ENCODE data around the gene TRPC6.
A peak's percentile ranks its signal among the peaks of the same experiment; 100 is the strongest.
"Not testable (repeated sequence)": the region's sequence is repeated elsewhere in the genome, so short reads cannot be mapped to it uniquely, and the experiment has no call there.

TRPC6 gene

DNA sequence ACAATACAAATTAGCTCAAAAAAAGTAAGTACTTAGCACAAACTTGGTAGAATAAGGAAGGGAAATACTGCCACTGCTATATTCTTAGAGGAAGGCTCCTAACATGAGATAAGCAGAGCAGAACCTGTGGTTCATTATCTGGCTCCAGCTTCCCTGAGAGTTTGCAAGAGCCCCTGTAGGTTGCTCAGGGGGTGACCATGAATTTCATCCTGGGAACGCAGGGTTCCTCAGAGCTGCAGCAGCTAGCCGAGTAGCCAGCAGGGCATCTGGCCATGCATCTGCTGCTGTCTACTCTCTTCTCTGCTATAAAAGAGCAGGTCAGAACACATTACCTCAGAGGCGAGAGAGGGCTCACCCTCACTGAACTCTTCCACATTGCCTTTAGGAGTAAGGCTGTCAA lies 67.3 kb downstream of the TRPC6 start:
- no peak for DNase-seq

DNA sequence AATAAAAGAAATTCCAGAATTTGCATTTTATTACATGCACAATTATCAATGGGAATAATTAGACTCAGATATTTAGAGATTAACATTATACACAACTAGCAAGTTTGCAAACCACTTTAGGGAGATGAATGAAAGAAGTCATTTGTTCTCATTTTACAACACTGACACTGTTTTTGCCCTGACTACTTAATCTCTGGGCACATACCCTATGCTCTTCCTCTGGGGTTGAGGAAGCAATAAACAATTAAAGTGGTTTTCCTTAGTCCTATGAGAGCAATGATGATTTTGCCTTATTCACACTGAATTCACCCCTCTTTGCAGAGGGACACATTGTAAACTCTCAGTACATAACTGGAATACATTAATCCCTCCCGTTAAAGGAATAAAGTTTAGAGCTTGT lies 72.7 kb downstream of the TRPC6 start:
- no peak for DNase-seq

DNA sequence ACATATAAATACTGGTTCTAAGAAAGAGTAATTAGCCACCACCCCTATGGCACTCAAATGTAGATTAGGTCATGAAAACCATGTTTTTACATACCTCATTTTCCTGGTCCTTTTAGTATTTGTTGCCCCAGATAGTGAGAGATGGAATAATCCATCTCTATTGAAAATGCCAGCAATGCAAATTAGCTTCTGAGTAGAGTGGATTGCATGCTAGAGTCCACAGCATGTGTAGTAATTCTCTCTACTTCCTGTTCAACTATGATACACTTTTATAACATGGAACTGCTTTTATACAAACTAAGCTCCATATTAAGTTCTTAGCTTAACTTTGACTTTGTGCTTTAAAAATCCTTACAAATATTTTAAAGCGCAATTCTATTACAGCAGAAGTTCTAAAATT lies 73.2 kb downstream of the TRPC6 start:
- no peak for DNase-seq

DNA sequence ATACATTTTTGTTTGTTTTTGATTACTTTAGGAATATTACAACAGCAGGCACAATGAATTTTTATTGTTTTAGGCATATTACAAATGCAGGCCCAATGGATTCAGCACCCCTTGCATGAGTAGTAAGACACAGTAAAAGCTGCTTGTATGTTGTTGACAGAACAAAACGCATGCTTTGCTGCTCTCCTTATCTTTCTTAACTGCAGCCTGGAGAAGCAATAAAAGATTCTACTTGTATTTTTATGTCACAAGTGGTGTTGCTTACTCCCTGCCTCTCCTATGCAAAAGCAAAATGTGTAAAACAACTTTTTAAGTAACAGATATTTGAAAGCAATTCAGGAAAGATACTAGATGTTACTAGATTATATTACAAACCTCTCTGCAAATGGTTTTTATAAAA lies 73.9 kb downstream of the TRPC6 start:
- DNase-seq: no peak

DNA sequence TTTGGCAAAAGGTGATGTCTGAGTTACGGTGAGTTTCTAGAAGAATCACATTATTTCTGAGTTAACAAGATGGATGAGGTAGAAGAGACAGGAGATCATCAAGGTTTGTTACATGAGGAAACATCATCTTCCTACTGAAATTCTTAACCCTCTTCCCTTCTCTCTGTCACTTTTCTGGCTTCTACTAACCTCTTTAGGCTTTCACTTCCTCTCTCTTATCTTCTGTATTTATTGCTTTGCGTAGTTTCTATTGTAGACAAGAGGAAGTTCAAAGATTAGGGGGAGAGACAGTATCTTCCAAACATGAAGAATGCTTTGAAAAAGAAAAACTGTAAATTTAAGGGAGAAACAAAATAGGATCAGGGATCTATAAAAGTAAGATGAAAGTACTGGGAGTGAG lies 75.4 kb downstream of the TRPC6 start:
- DNase-seq: no peak

DNA sequence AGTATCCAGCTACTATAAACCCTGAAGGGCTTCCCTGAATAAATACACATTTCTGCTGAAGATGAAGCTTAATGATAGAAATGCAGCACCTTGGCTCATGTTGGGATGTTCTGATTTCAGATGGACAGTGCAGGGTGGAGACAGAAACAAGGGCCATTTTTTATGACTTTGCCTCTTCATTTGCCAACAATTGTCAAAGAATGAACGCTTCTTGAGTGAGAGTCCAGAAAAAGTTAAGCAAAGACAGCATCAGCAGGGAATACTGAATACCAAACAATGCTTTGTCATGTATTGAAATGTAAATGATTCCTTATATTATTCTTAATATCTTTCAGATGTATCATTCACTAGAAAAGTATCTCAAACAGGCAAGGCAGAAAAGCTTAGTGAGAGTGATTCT lies 84.9 kb downstream of the TRPC6 start:
- no peak for DNase-seq

DNA sequence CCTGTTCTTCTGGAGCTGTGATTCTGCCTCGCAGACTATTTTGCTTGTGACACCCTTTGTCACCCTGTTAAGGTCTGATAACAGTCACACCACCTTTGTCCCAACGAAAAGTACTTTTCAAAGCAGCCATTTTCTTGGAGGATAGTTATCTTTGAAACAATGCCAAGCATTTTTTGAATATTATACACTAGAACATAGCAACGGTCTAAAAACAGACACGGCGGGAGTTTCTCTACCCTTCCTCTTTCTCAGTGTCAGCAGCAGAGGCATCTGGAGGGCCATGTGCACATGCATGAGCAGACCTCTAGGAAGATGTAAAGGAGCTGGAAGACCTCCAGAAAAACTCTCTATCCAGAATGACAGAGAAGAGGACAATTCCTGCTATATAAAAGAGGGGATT lies 86.5 kb downstream of the TRPC6 start:
- DNase-seq: no peak

DNA sequence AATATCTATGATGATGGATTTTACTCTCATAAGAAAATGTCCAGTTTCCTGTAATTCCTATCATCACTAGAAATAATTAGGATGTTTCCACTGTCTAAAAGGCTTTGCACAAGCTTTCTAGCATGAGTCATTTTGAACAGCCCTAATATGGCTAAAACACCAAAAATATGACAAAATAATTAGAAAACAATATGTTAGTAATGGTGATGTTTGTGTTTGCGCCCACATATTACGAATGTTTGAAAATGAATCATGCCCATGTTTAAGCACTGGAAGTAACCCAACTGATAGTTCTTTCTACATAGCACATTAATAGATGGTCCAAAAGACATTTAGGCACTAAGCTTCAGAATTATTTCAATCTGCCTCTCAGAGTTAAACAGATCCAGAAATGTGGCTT lies 96.0 kb downstream of the TRPC6 start:
- DNase-seq: peak; percentile 77

DNA sequence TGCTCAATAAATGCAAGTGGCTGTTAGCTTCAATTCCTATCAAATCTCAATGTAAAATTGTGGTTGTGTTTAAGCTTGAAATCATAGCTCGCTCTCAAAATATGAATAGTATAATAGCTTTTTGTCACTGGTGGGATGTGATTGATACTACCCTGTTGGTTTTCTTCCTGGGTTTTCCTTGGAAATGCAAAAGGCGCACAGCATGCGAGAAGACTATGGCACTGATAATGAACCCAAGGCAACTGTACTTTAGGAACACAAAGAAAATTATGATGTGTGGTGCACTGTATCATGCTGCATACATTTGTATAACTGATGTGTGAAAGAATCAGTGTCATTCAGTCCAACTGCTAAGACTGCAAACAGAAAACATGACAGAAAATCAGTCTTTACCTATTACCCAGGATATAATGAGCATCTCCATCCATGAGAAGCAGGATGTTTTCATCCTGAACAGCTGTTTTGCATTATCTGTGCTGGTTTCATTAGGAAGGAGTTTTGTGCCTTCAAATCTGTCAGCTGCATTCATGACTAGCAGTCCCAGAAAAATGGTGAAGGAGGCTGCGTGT lies 101.2 kb downstream of the TRPC6 start:
- DNase-seq: no peak

DNA sequence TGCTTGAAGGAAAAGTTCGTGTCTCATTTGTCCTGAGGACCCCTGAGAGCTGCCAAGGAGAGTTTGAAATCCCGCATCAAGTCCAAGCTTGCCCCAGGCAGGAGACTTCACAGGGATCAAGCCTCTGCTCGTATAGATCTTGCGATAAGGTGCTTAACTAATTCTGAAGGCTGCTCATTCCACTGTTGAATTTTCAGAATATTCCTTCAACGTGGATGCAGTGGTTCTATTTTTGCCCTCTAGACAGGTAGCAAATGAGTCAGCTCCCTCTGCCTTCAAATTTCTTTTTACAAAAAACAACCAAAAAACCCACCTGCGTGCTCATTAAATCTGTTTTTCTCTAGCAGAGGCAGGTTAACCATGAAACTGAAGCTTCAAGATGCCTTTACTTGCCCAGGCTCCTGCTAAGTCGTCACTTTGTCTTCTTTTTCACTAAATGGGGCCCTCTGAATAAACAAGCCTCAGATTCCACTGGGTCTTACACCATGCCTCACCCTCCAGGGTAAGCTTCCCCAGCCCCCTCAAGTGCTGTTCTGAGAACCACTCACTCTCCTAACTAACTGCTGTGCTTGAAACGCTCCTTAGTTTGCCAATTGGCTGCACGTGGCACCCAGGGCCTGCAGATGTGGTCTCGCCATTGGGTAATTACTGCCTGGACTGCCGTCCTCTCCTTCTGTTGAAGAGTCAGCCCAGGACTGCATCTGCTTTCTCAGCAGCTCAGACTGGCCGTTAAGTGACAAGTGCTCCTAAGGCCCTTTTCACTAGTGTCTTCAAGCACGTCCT lies 105.0 kb downstream of the TRPC6 start:
- DNase-seq: no peak

DNA sequence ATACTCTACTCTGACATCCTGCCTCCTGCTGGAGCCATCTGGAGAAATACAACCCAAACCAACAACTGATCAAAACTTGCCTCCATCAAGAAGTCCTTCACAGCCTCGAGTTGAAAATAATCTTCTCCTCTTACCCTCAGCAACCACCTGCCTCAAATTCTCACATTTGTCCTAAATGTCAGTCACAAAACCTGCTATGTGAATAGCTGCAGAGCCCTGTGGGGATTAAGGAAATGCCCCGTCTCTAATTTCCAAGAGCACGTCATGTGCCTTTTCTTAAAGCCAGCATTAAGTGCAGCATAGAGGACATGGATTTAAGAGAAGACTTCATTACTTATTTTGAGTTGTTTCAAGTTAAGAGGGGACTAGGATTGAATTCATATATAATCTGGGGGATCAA lies 105.9 kb downstream of the TRPC6 start:
- no peak for DNase-seq

DNA sequence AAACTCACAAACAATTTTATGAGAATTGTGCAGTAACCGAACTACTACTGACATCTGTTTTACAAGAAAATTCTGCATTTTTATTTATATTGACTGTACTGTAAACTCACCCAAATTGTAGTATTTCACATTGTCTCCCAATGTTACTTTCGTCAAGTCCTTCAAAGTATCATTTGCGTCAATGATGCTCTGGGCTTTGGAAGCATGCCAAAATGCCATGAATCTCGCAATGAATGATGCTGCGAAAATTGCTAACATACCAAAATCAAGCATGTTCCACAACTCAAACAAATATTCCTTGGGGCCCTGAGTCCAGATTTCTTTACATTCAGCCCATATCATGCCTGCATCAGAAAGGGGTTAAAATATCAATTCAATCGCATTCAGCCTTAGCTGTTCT lies 107.6 kb downstream of the TRPC6 start:
- no peak for DNase-seq

DNA sequence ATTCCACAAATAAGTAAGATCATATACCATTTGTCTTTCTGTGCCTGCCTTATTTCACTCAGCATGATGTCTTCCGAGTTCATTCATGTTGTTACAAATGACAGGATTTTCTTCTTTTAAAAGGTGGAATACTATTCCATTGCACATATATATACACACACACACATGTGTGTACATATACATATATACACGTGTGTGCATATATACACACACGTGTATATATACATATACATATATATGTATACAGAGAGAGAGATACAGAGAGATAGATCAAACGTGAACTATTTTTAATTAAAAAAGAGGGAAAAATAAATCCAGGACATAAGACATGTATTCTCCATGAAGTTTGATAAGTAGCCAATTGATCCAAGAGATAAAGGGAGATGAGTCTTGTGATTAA lies 108.1 kb downstream of the TRPC6 start:
- no peak for DNase-seq

DNA sequence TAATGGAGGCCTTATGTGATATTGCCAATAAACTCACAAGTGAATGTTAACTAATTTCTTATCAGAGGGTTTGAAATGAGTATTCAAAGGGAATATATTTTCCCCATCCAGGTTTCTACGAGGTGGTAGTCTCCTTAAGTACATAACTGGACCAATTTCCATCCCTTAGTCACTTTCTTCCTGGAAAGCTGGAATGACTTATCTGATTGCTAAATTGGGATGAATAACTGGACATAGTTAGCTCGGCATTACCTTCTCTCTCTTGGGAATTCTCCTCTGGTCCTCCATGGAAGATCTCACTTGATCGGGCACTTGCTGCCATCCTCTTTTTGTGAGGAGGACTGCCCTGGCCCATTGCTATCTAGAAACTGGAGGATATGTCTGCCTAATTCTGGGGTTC lies 109.1 kb downstream of the TRPC6 start:
- DNase-seq: no peak

DNA sequence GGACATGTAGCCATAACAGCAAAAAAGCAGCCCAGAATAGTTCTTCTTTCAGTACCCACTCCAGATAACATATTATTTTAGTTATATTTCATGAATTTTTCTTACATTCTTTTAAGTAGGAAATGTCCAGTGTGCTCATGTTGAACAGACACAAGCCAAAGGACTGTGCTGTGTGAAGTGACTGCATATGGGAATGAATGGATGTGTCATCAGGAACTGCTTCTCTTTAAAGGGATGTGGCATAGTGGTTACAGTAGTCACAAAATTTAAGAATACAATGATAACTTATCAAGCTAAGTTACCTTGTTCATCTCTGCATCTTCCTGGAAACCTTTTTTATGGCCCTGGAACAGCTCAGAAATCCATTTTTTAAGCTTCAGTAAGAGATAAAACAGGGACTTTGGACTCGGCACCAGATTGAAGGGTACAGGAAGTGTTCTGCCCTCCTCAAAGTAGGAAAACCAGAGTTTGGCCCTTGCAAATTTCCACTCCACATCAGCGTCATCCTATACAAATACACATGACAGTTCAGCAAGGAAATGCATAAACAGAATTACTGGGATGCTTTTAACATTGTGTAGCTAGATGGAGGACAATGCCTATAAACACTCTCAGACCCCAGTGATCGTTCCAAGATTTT lies 112.8 kb downstream of the TRPC6 start:
- peak; percentile 42 for DNase-seq

DNA sequence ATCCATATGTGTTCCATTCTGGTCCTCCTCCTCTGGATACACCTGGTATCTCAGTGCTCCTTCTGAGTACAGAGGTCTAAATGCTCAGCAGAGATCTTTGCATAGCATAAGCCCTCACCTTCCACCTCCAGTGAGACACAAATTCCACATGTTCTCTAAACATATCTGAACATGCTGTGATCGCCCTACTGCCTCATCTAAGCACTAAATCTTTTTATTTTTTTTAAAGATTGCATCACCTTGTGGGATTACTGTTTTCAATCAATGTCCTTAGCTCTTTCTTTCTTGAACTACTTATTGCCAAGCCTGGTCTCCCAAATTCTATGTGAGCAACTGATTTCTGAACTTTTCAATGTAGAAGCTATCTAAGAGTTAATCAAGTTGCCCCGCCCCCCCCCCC lies 113.4 kb downstream of the TRPC6 start:
- DNase-seq: no peak

DNA sequence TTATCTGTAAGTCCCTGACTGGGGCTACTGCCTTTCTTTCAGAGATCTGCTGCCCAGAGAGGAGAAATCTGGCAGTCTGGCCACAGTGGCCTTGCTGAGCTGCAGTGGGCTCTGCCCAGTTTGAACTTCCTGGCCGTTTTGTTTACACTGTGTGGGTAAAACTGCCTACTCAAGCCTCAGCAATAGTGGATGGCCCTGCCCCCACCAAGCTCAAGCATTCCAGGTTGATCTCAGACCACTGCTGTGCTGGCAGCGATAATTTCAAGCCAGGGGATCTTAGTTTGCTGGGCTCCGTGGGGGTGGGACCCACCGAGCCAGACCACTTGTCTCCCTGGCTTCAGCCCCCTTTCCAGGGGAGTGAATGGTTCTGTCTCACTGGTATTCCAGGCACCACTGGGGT lies 117.5 kb downstream of the TRPC6 start:
- no peak for DNase-seq

DNA sequence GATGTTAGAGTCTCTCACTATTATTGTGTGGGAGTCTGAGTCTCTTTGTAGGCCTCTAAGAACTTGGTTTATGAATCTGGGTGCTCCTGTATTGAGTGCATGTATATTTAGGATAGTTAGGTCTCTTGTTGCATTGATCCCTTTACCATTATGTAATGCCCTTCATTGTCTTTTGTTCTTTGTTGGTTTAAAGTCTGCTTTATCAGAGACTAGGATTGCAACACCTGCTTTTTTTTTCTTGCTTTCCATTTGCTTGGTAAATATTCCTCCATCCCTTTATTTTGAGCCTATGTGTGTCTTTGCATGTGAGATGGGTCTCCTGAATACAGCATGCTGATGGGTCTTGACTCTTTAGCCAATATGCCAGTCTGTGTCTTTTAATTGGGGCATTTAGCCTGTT lies 119.4 kb downstream of the TRPC6 start:
- DNase-seq: not testable (repeated sequence)

DNA sequence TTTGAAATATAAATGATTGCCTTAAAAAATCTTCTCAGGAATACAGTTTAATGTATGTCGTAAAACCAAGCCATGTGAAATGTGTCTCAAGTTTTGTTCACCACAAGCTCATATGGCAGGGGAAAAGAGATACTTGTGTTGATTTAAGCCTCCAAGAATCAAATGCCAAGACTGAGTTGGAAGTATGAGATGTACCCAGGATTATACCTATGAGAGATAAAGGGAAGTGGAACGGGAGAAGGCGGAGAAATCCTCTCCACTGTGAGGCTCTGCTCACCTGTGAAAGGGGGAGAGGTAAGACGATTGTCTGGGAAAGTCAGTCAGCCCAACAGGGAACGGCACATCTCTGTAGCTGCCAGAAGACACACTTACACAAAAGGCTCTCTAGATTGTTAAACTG lies 124.8 kb downstream of the TRPC6 start:
- no peak for DNase-seq

DNA sequence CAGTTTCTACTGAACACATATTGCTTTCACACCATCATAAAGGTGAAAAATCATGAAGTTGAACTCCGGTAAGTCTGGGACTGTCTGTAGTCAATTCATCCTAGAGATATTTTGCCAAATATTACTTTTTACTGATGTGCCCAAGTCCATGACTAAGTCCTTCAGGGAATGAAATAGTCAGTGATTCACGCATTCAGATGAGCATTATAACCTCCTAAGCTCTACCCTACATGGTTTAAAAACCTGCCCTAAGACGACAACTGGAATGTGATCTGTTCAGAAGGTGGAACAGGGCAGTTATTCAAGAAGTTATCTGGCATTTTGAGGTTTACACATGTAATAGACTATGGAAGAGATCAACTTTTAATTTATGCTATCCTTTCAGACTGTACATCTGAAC lies 125.6 kb downstream of the TRPC6 start:
- DNase-seq: peak; percentile 58

DNA sequence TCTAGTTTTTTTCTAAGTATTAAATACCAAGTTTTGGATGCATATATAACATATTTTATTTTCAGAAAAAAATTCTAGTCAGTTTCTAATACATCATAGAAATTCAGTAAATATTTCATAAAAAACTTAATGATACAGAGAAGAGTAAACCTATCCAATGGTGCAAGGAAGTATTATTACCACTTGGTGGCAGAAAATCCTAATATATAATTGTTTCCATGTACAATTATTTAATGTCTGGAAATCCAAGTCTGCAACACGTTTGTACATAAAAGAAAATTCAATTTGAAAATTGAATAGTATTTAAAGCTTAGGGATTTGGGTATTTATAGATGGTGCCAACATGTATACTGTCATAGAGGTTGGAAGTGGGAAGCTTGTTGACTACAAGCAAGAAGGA lies 127.0 kb downstream of the TRPC6 start:
- no peak for DNase-seq

DNA sequence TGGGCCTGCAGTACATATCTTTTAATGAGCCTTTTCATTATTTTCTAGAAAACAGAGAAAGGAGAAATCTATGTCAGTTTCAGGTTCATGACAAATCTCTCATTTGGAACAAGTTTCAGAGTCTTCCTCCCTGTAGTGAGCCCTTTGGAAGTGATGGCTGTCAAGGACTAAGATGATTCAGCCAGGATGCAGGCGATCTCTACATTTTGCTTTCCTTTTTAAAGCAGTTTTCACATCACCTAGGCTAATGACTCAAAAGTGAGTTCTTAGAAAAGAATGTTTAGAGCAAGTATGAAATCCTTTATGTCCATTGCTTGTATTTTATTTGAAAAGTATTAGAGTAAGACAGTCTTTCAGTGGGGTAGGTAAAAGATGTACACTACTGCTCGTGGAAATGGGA lies 130.1 kb downstream of the TRPC6 start:
- DNase-seq: peak; percentile 59

DNA sequence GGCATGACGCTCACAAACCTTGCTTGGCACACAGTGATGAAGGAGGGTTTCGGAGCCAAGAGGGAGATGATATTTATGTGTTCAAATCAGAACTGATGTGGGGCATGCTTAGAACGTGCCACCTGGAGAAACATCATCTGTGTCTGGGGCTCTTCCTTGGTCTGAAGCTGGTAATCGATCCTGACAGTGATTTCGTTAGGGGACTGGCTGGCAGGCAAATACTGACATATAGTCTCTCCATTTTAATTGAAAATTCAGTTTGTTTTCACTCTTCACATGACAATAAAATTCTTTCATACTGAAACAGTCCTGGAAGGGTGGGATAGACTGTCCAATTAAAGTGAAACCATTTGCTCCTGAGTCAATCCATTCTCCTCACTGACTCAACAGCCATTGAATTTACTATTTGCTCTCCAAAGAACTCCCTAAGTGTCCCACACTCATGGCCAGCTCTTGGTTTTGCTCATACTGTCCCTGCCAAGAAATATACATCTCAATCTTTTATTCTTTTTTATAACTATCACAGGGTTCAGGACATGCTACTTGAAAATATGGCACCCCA lies 134.8 kb downstream of the TRPC6 start:
- DNase-seq: no peak

DNA sequence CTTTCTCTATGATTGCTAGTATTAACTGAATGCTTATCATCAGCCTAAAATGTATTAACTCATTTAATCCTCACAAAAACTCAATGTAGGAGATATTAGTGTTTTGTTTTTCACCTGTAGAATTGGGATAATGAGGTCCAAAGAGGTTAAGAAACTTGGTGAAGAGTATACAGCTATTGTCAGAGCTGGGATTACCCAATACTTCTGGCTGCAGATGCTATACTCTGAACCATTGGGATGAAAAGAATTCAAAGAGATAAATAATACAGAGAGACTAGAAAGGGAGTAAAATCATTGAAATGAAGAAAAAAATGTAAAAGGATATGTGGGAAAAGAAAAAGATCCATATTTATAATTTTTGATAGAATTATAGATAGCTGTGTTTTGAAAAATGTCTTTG lies 137.1 kb downstream of the TRPC6 start:
- no peak for DNase-seq

All from fibroblast of skin of right biceps (primary cell).